ENCODE data around the gene VSTM2A. TPM values are rescaled to one million over a fixed set of nuclear protein-coding genes. Genes with fewer than 3 reads are reported as not detected.

VSTM2A gene
- total RNA-seq, 1 donor: not detected

- Histone ChIP-seq H3K9me3 (ENCODE audit: low read depth, low read length) (no peaks in the 10 kb centered on the region), H3K27me3 (ENCODE audit: insufficient read depth, low read length) (no peaks in the 10 kb centered on the region), H3K4me1 (ENCODE audit: insufficient read depth, low read length) (no peaks in the 10 kb centered on the region), H3K4me3 (ENCODE audit: low read length) (no peak overlapping the region)
These were observed 21.2 kb downstream of the VSTM2A start for GRCh38 chr7:54563329-54563916.

- Histone ChIP-seq H3K27me3 (ENCODE audit: insufficient read depth, low read length) (no peaks in the 10 kb centered on the region), H3K9me3 (ENCODE audit: low read depth, low read length) (no peaks in the 10 kb centered on the region), H3K4me1 (ENCODE audit: insufficient read depth, low read length) (no peaks in the 10 kb centered on the region), H3K4me3 (ENCODE audit: low read length) (no peak overlapping the region)
These were observed 23.3 kb downstream of the VSTM2A start for GRCh38 chr7:54565432-54565831.

GRCh38 chr7:54581511-54581910 is 39.3 kb downstream of the VSTM2A start:
- no peaks in the 10 kb centered on the region for H3K27me3 ChIP-seq (ENCODE audit: insufficient read depth, low read length)
- H3K4me3 ChIP-seq (ENCODE audit: low read length): no peak overlapping the region
- H3K4me1 ChIP-seq (ENCODE audit: insufficient read depth, low read length): no peaks in the 10 kb centered on the region
- no peaks in the 10 kb centered on the region for H3K9me3 ChIP-seq (ENCODE audit: low read depth, low read length)

- H3K4me3 ChIP-seq (ENCODE audit: low read length): no peak overlapping the region
- H3K9me3 ChIP-seq (ENCODE audit: low read depth, low read length): peaks cover 10% of the 10 kb centered on the region
- H3K4me1 ChIP-seq (ENCODE audit: insufficient read depth, low read length): no peaks in the 10 kb centered on the region
- no peaks in the 10 kb centered on the region for H3K27me3 ChIP-seq (ENCODE audit: insufficient read depth, low read length)
These were observed 49.5 kb downstream of the VSTM2A start for GRCh38 chr7:54591404-54592386.

GRCh38 chr7:54596747-54597146 is 54.6 kb downstream of the VSTM2A start:
- no peaks in the 10 kb centered on the region for H3K27me3 ChIP-seq (ENCODE audit: insufficient read depth, low read length)
- H3K4me1 ChIP-seq (ENCODE audit: insufficient read depth, low read length): no peaks in the 10 kb centered on the region
- no peaks in the 10 kb centered on the region for H3K9me3 ChIP-seq (ENCODE audit: low read depth, low read length)
- H3K4me3 ChIP-seq (ENCODE audit: low read length): no peak overlapping the region

GRCh38 chr7:54615537-54615936 is 73.4 kb downstream of the VSTM2A start:
- no peak overlapping the region for H3K4me3 ChIP-seq (ENCODE audit: low read length)

More at GRCh38 chr7:54615537-54615936, 73.4 kb downstream of the VSTM2A start:
- H3K27me3 ChIP-seq (ENCODE audit: insufficient read depth, low read length): no peaks in the 10 kb centered on the region
- no peaks in the 10 kb centered on the region for H3K4me1 ChIP-seq (ENCODE audit: insufficient read depth, low read length)
- H3K9me3 ChIP-seq (ENCODE audit: low read depth, low read length): no peaks in the 10 kb centered on the region

Other genes with a start within 250 kb of the VSTM2A start
- gene SEC61G, start 216.8 kb downstream of the VSTM2A start, total RNA-seq: 107 TPM

Measured in mononuclear cell (primary cell).